Activated CD4-positive, alpha-beta T cell treated with anti-CD3 and anti-CD28 coated beads for 36 hours (primary cell): ENCODE results near the gene NSD1. TPM values are rescaled to one million over a fixed set of nuclear protein-coding genes. Genes with fewer than 3 reads are reported as not detected.
A peak's percentile ranks its signal among the peaks of the same experiment; 100 is the strongest.

Experiments used
- ATAC-seq: fragments of 200-7000 bp; cut with Tn5 transposase; one replicate; pipeline ENCODE4 v1.10.0; 2021; ENCODE audit warnings: mild to moderate bottlenecking, moderate library complexity
- CTCF ChIA-PET: fragments of 350-600 bp; sonication (Branson Sonifier 250); formaldehyde crosslinking; loops from one replicate; lab custom pipeline; 2021; ENCODE audit warnings: antibody characterized with exemption; lab: Charles Lee
- POLR2A ChIA-PET: fragments of 350-600 bp; sonication (Branson Sonifier 250); formaldehyde crosslinking; loops from one replicate; lab custom pipeline; 2021; ENCODE audit warnings: antibody characterized with exemption, inconsistent platforms; lab: Charles Lee
- DNase-seq: peaks from one replicate; pipeline ENCODE4 v3.0.0-alpha.2; 2020
- H3K27ac Mint-ChIP-seq: one replicate; pipeline ENCODE4 v1.8.0; 2021; ENCODE audit warnings: mixed read lengths
- H3K27me3 Mint-ChIP-seq: one replicate; pipeline ENCODE4 v1.8.0; 2021; ENCODE audit warnings: mixed read lengths
- H3K36me3 Mint-ChIP-seq: one replicate; pipeline ENCODE4 v1.8.0; 2021; ENCODE audit warnings: low read depth, mixed read lengths
- H3K4me1 Mint-ChIP-seq: one replicate; pipeline ENCODE4 v1.8.0; 2021; ENCODE audit warnings: mixed read lengths
- H3K4me3 Mint-ChIP-seq: one replicate; pipeline ENCODE4 v1.8.0; 2021; ENCODE audit warnings: mild to moderate bottlenecking, moderate library complexity, mixed read lengths
- H3K9me3 Mint-ChIP-seq: one replicate; pipeline ENCODE4 v1.8.0; 2021; ENCODE audit warnings: low read depth, mixed read lengths
- intact Hi-C, 2 experiments: fragments of 100-400 bp; cut with DNase I in 1 of 2; cut with micrococcal nuclease in 1 of 2; formaldehyde crosslinking; loops; one replicate each; pipeline versions ENCODE4 v1.14.2 to v1.15.1; 2022 to 2024; cut with DNase I, micrococcal nuclease
- total RNA-seq, 2 experiments: library from RNA; stranded (reverse); gene quantifications; one replicate each; pipeline ENCODE4 v1.2.3, GENCODE V29; 2021

The NSD1 gene
- total RNA-seq, 2 experiments from 2014 or later = 65.6 to 68.2 TPM

- Mint-ChIP-seq H3K9me3 (no peaks in the 10 kb centered on the region), H3K27ac (no peak overlapping the region), H3K4me3 (no peak overlapping the region), H3K36me3 (peaks cover 38% of the 10 kb centered on the region), H3K4me1 (peaks cover 5% of the 10 kb centered on the region), H3K27me3 (no peaks in the 10 kb centered on the region)
- intact Hi-C loops = no loop called here
- ATAC-seq (no peak), DNase-seq (no peak)
- CTCF ChIA-PET = interaction anchor here (1.0 kb wide), 1 partner anchor 10 kb away, joined by 3 read pairs; no protein-coding TSS in a partner anchor
- POLR2A ChIA-PET = no interaction called here
These were observed 131.8 kb downstream of the NSD1 start for GRCh38 chr5:177265395-177265794.

- H3K36me3 Mint-ChIP-seq = peaks cover 27% of the 10 kb centered on the region
- H3K4me1 Mint-ChIP-seq = peaks cover 2% of the 10 kb centered on the region
- H3K4me3 Mint-ChIP-seq = no peak overlapping the region
- ChIA-PET POLR2A (no interaction called here), CTCF (interaction anchor here (1.1 kb wide), 1 partner anchor 157 kb away, joined by 3 read pairs; no protein-coding TSS in a partner anchor)
- no peaks in the 10 kb centered on the region for H3K9me3 Mint-ChIP-seq
- no peak for DNase-seq
- no peak overlapping the region for H3K27ac Mint-ChIP-seq
- no peaks in the 10 kb centered on the region for H3K27me3 Mint-ChIP-seq
- intact Hi-C loops = no loop called here
- no peak for ATAC-seq
These were observed 135.8 kb downstream of the NSD1 start for GRCh38 chr5:177269232-177269895.

- H3K9me3 Mint-ChIP-seq = no peaks in the 10 kb centered on the region
- intact Hi-C loops = loop anchor here in 1 of 2 experiments (10.0 kb wide), 1 partner anchor 155 kb away; no protein-coding TSS in a partner anchor
- DNase-seq = no peak
- no peak overlapping the region for H3K4me3 Mint-ChIP-seq
- no peak for ATAC-seq
- H3K27me3 Mint-ChIP-seq = no peaks in the 10 kb centered on the region
- ChIA-PET CTCF (interaction anchor here (1.1 to 1.2 kb wide), 2 partner anchors 14 to 158 kb away, joined by 3 to 4 read pairs; no protein-coding TSS in a partner anchor), POLR2A (no interaction called here)
- peaks cover 27% of the 10 kb centered on the region for H3K36me3 Mint-ChIP-seq
- H3K27ac Mint-ChIP-seq = no peak overlapping the region
- no peaks in the 10 kb centered on the region for H3K4me1 Mint-ChIP-seq
These were observed 136.4 kb downstream of the NSD1 start for GRCh38 chr5:177269976-177270375.

- intact Hi-C loops = loop anchor here in 1 of 2 experiments (10.0 kb wide), 1 partner anchor 156 kb away; no protein-coding TSS in a partner anchor
- H3K27me3 Mint-ChIP-seq = no peaks in the 10 kb centered on the region
- H3K27ac Mint-ChIP-seq = no peak overlapping the region
- H3K4me1 Mint-ChIP-seq = no peaks in the 10 kb centered on the region
- no peak for ATAC-seq
- no peak for DNase-seq
- no peak overlapping the region for H3K4me3 Mint-ChIP-seq
- CTCF ChIA-PET = interaction anchor here (0.9 to 1.2 kb wide), 2 partner anchors 15 to 157 kb away, joined by 3 to 4 read pairs; no protein-coding TSS in a partner anchor
- POLR2A ChIA-PET = no interaction called here
- H3K9me3 Mint-ChIP-seq = no peaks in the 10 kb centered on the region
- peaks cover 30% of the 10 kb centered on the region for H3K36me3 Mint-ChIP-seq
These were observed 137.1 kb downstream of the NSD1 start for GRCh38 chr5:177270653-177271052.

GRCh38 chr5:177271113-177271512 lies 137.5 kb downstream of the NSD1 start:
- ATAC-seq = no peak
- CTCF ChIA-PET = interaction anchor here (0.5 to 1.2 kb wide), 3 partner anchors 15 to 176 kb away, joined by 3 to 4 read pairs (median 3); no protein-coding TSS in a partner anchor
- intact Hi-C loops = loop anchor here in 1 of 2 experiments (10.0 kb wide), 1 partner anchor 156 kb away; no protein-coding TSS in a partner anchor
- H3K27me3 Mint-ChIP-seq = no peaks in the 10 kb centered on the region
- POLR2A ChIA-PET = interaction anchor here (0.5 kb wide), 1 partner anchor 156 kb away, joined by 8 read pairs; no protein-coding TSS in a partner anchor
- peaks cover 26% of the 10 kb centered on the region for H3K36me3 Mint-ChIP-seq
- no peak overlapping the region for H3K27ac Mint-ChIP-seq
- no peaks in the 10 kb centered on the region for H3K4me1 Mint-ChIP-seq
- no peaks in the 10 kb centered on the region for H3K9me3 Mint-ChIP-seq
- H3K4me3 Mint-ChIP-seq = no peak overlapping the region
- DNase-seq = no peak

GRCh38 chr5:177275883-177276282 lies 142.3 kb downstream of the NSD1 start:
- no peaks in the 10 kb centered on the region for H3K9me3 Mint-ChIP-seq
- ChIA-PET POLR2A (no interaction called here), CTCF (interaction anchor here (0.6 kb wide), 2 partner anchors 41 to 578 kb away, joined by 3 read pairs; no protein-coding TSS in a partner anchor)
- ATAC-seq (no peak), DNase-seq (no peak)
- no peak overlapping the region for H3K27ac Mint-ChIP-seq
- peaks cover 34% of the 10 kb centered on the region for H3K36me3 Mint-ChIP-seq
- no peaks in the 10 kb centered on the region for H3K27me3 Mint-ChIP-seq
- no peak overlapping the region for H3K4me3 Mint-ChIP-seq
- intact Hi-C loops = loop anchor here in 1 of 2 experiments (10.0 kb wide), 1 partner anchor 161 kb away; no protein-coding TSS in a partner anchor
- H3K4me1 Mint-ChIP-seq = peaks cover 3% of the 10 kb centered on the region

GRCh38 chr5:177276886-177277285 lies 143.3 kb downstream of the NSD1 start:
- ChIA-PET POLR2A (interaction anchor here (0.6 kb wide), 1 partner anchor 65 kb away, joined by 3 read pairs; no protein-coding TSS in a partner anchor), CTCF (interaction anchor here (0.6 kb wide), 1 partner anchor 249 kb away, joined by 3 read pairs; no protein-coding TSS in a partner anchor)
- DNase-seq = no peak
- H3K27me3 Mint-ChIP-seq = no peaks in the 10 kb centered on the region
- peaks cover 32% of the 10 kb centered on the region for H3K36me3 Mint-ChIP-seq
- peak overlapping the region; percentile 70 for H3K27ac Mint-ChIP-seq
- intact Hi-C loops = loop anchor here in 1 of 2 experiments (10.0 kb wide), 1 partner anchor 162 kb away; no protein-coding TSS in a partner anchor
- peaks cover 3% of the 10 kb centered on the region for H3K4me1 Mint-ChIP-seq
- no peaks in the 10 kb centered on the region for H3K9me3 Mint-ChIP-seq
- no peak for ATAC-seq
- H3K4me3 Mint-ChIP-seq = no peak overlapping the region

- no peak for ATAC-seq
- Mint-ChIP-seq H3K27me3 (no peaks in the 10 kb centered on the region), H3K36me3 (peaks cover 37% of the 10 kb centered on the region), H3K4me3 (no peak overlapping the region), H3K9me3 (no peaks in the 10 kb centered on the region), H3K4me1 (no peaks in the 10 kb centered on the region), H3K27ac (no peak overlapping the region)
- intact Hi-C loops = no loop called here
- ChIA-PET POLR2A (no interaction called here), CTCF (no interaction called here)
- no peak for DNase-seq
These were observed 154.6 kb downstream of the NSD1 start for GRCh38 chr5:177288191-177288590.

- Mint-ChIP-seq H3K36me3 (peaks cover 46% of the 10 kb centered on the region), H3K4me3 (no peak overlapping the region), H3K9me3 (no peaks in the 10 kb centered on the region), H3K27ac (no peak overlapping the region), H3K4me1 (peaks cover 9% of the 10 kb centered on the region), H3K27me3 (no peaks in the 10 kb centered on the region)
- ChIA-PET POLR2A (no interaction called here), CTCF (no interaction called here)
- intact Hi-C loops = no loop called here
- ATAC-seq (no peak), DNase-seq (no peak)
These were observed 157.4 kb downstream of the NSD1 start for GRCh38 chr5:177290816-177291596.

- POLR2A ChIA-PET = no interaction called here
- Mint-ChIP-seq H3K27ac (no peak overlapping the region), H3K4me1 (peaks cover 16% of the 10 kb centered on the region), H3K4me3 (no peak overlapping the region), H3K27me3 (no peaks in the 10 kb centered on the region), H3K36me3 (peaks cover 52% of the 10 kb centered on the region), H3K9me3 (no peaks in the 10 kb centered on the region)
- intact Hi-C loops = no loop called here
- DNase-seq (no peak), ATAC-seq (no peak)
- CTCF ChIA-PET = no interaction called here
These were observed 158.2 kb downstream of the NSD1 start for GRCh38 chr5:177291735-177292134.
